ENCODE data around the gene BCL2.

Gene BCL2

GRCh38 chr18:63082366-63083019 lies 237.1 kb downstream of the BCL2 start:
- no peak for DNase-seq

GRCh38 chr18:63079114-63079513 lies 240.5 kb downstream of the BCL2 start:
- DNase-seq = no peak

GRCh38 chr18:63078471-63078870 lies 241.1 kb downstream of the BCL2 start:
- no peak for DNase-seq

GRCh38 chr18:63074981-63075404 lies 244.6 kb downstream of the BCL2 start:
- peak; percentile 61 to 83 for DNase-seq

- DNase-seq = no peak
Measured at GRCh38 chr18:63073481-63073880, 246.1 kb downstream of the BCL2 start.

All from hippocampal formation (tissue), 2 donors.